ENCODE results near the gene RAVER1. TPM values are rescaled to one million over a fixed set of nuclear protein-coding genes. Genes with fewer than 3 reads are reported as not detected.
A peak's percentile ranks its signal among the peaks of the same experiment; 100 is the strongest.

The RAVER1 gene
- total RNA-seq, 1 experiment from 2014 or later: 86.9 TPM

DNA sequence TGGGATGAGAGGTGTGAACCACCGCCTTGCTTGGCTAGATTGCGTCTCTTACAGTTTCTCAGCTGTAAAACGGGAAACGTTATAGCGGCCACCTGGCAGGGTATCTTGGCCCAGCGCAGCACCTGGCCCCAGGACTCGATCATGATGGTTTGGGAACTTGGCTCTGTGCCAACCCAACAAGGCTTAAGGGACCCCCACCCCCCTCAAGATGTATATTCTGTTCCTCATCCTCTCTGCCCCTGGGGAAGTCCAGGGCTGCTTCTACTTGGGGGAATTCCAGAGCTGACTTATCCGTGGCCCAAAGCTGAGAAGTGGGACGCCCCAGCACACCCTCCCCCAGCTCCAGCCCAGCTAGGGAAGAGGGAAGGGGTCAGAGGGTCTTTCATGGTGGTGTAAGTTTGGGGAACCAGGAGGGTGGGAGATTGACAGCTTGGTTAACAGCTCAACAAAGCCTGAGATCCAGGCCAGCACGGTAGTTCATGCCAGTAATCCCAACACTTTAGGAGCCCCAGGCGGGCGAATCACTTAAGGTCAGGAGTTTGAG, 61.7 kb downstream of the RAVER1 start (continued):
- TF ChIP-seq, protein P1, sequence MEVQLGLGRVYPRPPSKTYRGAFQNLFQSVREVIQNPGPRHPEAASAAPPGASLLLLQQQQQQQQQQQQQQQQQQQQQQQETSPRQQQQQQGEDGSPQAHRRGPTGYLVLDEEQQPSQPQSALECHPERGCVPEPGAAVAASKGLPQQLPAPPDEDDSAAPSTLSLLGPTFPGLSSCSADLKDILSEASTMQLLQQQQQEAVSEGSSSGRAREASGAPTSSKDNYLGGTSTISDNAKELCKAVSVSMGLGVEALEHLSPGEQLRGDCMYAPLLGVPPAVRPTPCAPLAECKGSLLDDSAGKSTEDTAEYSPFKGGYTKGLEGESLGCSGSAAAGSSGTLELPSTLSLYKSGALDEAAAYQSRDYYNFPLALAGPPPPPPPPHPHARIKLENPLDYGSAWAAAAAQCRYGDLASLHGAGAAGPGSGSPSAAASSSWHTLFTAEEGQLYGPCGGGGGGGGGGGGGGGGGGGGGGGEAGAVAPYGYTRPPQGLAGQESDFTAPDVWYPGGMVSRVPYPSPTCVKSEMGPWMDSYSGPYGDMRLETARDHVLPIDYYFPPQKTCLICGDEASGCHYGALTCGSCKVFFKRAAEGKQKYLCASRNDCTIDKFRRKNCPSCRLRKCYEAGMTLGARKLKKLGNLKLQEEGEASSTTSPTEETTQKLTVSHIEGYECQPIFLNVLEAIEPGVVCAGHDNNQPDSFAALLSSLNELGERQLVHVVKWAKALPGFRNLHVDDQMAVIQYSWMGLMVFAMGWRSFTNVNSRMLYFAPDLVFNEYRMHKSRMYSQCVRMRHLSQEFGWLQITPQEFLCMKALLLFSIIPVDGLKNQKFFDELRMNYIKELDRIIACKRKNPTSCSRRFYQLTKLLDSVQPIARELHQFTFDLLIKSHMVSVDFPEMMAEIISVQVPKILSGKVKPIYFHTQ (CRISPR knock-in tag; IDR thresholded peaks at IDR 0.05): no peak
- no peak for TF ChIP-seq ELF4 (CRISPR knock-in tag; IDR thresholded peaks at IDR 0.05; ENCODE audit: low read depth)
- TF ChIP-seq, protein P2, sequence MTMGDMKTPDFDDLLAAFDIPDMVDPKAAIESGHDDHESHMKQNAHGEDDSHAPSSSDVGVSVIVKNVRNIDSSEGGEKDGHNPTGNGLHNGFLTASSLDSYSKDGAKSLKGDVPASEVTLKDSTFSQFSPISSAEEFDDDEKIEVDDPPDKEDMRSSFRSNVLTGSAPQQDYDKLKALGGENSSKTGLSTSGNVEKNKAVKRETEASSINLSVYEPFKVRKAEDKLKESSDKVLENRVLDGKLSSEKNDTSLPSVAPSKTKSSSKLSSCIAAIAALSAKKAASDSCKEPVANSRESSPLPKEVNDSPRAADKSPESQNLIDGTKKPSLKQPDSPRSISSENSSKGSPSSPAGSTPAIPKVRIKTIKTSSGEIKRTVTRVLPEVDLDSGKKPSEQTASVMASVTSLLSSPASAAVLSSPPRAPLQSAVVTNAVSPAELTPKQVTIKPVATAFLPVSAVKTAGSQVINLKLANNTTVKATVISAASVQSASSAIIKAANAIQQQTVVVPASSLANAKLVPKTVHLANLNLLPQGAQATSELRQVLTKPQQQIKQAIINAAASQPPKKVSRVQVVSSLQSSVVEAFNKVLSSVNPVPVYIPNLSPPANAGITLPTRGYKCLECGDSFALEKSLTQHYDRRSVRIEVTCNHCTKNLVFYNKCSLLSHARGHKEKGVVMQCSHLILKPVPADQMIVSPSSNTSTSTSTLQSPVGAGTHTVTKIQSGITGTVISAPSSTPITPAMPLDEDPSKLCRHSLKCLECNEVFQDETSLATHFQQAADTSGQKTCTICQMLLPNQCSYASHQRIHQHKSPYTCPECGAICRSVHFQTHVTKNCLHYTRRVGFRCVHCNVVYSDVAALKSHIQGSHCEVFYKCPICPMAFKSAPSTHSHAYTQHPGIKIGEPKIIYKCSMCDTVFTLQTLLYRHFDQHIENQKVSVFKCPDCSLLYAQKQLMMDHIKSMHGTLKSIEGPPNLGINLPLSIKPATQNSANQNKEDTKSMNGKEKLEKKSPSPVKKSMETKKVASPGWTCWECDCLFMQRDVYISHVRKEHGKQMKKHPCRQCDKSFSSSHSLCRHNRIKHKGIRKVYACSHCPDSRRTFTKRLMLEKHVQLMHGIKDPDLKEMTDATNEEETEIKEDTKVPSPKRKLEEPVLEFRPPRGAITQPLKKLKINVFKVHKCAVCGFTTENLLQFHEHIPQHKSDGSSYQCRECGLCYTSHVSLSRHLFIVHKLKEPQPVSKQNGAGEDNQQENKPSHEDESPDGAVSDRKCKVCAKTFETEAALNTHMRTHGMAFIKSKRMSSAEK (CRISPR knock-in tag; IDR thresholded peaks at IDR 0.05; ENCODE audit: borderline replicate concordance): no peak

DNA sequence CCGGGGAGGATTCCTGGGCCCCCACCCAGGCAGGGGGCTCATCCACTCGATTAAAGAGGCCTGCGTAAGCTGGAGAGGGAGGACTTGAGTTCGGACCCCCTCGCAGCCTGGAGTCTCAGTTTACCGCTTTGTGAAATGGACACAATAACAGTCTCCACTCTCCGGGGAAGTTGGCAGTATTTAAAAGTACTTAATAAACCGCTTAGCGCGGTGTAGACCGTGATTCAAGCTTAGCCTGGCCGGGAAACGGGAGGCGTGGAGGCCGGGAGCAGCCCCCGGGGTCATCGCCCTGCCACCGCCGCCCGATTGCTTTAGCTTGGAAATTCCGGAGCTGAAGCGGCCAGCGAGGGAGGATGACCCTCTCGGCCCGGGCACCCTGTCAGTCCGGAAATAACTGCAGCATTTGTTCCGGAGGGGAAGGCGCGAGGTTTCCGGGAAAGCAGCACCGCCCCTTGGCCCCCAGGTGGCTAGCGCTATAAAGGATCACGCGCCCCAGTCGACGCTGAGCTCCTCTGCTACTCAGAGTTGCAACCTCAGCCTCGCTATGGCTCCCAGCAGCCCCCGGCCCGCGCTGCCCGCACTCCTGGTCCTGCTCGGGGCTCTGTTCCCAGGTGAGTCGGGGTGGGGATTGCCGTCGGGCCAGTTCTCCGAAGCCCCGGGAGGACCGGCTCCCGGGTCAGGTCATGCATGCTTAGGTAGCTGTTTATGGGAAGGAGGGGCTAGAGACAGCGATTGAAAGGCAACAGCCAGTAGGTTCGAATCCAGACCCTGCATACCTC, 62.5 kb downstream of the RAVER1 start, which contains the start of gene ICAM1:
Gene ICAM1, plus strand, starts transcription at position 505 of the 779 bp plus-strand sequence. Its CDS starts 40 bp downstream, at position 545.
- H3K4me1 Mint-ChIP-seq: 0 out of 2 replicates have a peak, but pooled peaks cover 4% of the 10 kb centered on the region
- POLR2A ChIA-PET: interaction anchor here (0.5 to 2.5 kb wide), 10 partner anchors 12 to 118 kb away, joined by 3 to 12 read pairs (median 6); partner anchors contain the start of genes ICAM4, ICAM5, RAVER1 and TYK2
- DNase-seq (ENCODE audit: low spot score) (peak; percentile 78), ATAC-seq (peak; percentile 72)
- no peak within 1 kb of the TSS for H3K27ac Mint-ChIP-seq
- H3K9me3 Mint-ChIP-seq: no peaks in the 10 kb centered on the region
- peak within 1 kb of the TSS; percentile 68 for H3K4me3 Mint-ChIP-seq
- H3K36me3 Mint-ChIP-seq: no peaks in the 10 kb centered on the region
- H3K27me3 Mint-ChIP-seq (ENCODE audit: low read depth): peaks cover 49% of the 10 kb centered on the region
- CTCF ChIA-PET: interaction anchor here (0.6 to 6.1 kb wide), 32 partner anchors 9 to 588 kb away, joined by 3 to 180 read pairs (median 6); partner anchors contain the start of genes CDC37, DNM2, DNMT1 and FDX2
- TF ChIP-seq NFE2L1 (CRISPR knock-in tag; IDR thresholded peaks at IDR 0.05) (peak; percentile 85), KAT7 (CRISPR knock-in tag; IDR thresholded peaks at IDR 0.05; ENCODE audit: borderline replicate concordance) (0 out of 2 replicates have a peak, but pooled peaks have one; percentile 40), RELA (CRISPR knock-in tag; IDR thresholded peaks at IDR 0.05; ENCODE audit: borderline replicate concordance) (peak; percentile 67; the same call in 1 of the 2 replicates), TP53 (CRISPR knock-in tag; IDR thresholded peaks at IDR 0.05) (peak; percentile 81; the same call in 1 of the 2 replicates), GTF2I (CRISPR knock-in tag; conservative IDR thresholded peaks at IDR 0.05) (peak; percentile 71), MYBL2 (CRISPR knock-in tag; IDR thresholded peaks at IDR 0.05) (peak; percentile 93; the same call in 1 of the 2 replicates), SP1 (CRISPR knock-in tag; conservative IDR thresholded peaks at IDR 0.05) (peak; percentile 70)
- TF ChIP-seq, protein P3, sequence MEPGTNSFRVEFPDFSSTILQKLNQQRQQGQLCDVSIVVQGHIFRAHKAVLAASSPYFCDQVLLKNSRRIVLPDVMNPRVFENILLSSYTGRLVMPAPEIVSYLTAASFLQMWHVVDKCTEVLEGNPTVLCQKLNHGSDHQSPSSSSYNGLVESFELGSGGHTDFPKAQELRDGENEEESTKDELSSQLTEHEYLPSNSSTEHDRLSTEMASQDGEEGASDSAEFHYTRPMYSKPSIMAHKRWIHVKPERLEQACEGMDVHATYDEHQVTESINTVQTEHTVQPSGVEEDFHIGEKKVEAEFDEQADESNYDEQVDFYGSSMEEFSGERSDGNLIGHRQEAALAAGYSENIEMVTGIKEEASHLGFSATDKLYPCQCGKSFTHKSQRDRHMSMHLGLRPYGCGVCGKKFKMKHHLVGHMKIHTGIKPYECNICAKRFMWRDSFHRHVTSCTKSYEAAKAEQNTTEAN (CRISPR knock-in tag; IDR thresholded peaks at IDR 0.05): peak; percentile 88; the same call in 1 of the 2 replicates
- TF ChIP-seq, protein P4, sequence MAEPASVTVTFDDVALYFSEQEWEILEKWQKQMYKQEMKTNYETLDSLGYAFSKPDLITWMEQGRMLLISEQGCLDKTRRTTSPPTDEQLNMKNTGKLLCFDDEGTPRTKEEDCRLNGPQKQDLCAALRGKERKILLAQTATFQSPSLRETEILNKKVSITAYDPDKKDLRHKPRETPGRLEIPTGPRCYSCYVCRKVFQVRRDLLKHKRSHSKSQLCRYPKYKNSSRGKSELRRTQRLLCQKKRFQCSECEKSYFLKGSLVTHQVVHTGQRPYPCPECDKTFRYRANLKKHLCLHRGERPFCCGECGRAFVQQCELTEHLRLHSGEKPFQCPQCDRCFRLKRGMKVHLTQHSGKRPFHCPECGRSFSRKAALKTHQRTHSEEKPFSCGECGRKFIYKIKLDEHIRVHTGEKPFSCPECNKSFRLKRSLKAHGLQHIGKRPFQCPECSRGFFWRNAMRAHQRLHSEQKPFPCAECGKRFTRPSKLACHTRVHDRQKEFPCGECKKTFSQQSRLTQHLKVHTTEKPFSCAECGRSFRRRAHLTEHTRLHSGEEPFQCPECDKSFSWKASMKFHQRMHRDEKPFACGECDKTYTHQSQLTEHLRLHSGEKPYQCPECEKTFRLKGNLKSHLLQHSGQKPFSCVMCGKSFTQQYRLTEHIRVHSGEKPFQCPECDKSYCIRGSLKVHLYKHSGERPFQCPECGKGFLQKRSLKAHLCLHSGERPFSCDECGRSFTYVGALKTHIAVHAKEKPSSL (CRISPR knock-in tag; conservative IDR thresholded peaks at IDR 0.05): no peak
- TF ChIP-seq, protein P5, sequence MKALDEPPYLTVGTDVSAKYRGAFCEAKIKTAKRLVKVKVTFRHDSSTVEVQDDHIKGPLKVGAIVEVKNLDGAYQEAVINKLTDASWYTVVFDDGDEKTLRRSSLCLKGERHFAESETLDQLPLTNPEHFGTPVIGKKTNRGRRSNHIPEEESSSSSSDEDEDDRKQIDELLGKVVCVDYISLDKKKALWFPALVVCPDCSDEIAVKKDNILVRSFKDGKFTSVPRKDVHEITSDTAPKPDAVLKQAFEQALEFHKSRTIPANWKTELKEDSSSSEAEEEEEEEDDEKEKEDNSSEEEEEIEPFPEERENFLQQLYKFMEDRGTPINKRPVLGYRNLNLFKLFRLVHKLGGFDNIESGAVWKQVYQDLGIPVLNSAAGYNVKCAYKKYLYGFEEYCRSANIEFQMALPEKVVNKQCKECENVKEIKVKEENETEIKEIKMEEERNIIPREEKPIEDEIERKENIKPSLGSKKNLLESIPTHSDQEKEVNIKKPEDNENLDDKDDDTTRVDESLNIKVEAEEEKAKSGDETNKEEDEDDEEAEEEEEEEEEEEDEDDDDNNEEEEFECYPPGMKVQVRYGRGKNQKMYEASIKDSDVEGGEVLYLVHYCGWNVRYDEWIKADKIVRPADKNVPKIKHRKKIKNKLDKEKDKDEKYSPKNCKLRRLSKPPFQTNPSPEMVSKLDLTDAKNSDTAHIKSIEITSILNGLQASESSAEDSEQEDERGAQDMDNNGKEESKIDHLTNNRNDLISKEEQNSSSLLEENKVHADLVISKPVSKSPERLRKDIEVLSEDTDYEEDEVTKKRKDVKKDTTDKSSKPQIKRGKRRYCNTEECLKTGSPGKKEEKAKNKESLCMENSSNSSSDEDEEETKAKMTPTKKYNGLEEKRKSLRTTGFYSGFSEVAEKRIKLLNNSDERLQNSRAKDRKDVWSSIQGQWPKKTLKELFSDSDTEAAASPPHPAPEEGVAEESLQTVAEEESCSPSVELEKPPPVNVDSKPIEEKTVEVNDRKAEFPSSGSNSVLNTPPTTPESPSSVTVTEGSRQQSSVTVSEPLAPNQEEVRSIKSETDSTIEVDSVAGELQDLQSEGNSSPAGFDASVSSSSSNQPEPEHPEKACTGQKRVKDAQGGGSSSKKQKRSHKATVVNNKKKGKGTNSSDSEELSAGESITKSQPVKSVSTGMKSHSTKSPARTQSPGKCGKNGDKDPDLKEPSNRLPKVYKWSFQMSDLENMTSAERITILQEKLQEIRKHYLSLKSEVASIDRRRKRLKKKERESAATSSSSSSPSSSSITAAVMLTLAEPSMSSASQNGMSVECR (CRISPR knock-in tag; IDR thresholded peaks at IDR 0.05; ENCODE audit: borderline replicate concordance): 0 out of 2 replicates have a peak, but pooled peaks have one; percentile 39

Measured in WTC11 (cell line).